Tibial nerve (tissue), 4 donors: ENCODE data around the gene MUC5AC.
"Not testable (repeated sequence)": the region's sequence is repeated elsewhere in the genome, so short reads cannot be mapped to it uniquely, and the experiment has no call there.

ENCODE experiments used
- EP300 ChIP-seq, 2 donors: sonication (generic); formaldehyde crosslinking; IDR thresholded peaks; one replicate each; pipeline ENCODE4 v1.6.1; 2017; ENCODE audit warnings: antibody characterized with exemption in 2 of 2, mild to moderate bottlenecking in 1 of 2
- POLR2A ChIP-seq, 2 donors: fragments of 450-650 bp; IDR thresholded peaks; one replicate each; pipeline ENCODE4 v1.6.1; 2017; ENCODE audit warnings: antibody characterized with exemption in 2 of 2, mild to moderate bottlenecking in 2 of 2, moderate library complexity in 2 of 2
- TF ChIP-seq, protein P1 (sequence below), 5 experiments: fragments of 200-600 bp in 3 of 5; fragments of 450-650 bp in 2 of 5; sonication (generic) in 3 of 5; IDR thresholded peaks; one replicate each; pipeline ENCODE4 v1.5.1; 2016 to 2019; ENCODE audit warnings: antibody characterized with exemption in 5 of 5, mild to moderate bottlenecking in 3 of 5, moderate library complexity in 2 of 5

GRCh38 chr11:1245717-1246116 lies 88.0 kb downstream of the MUC5AC start:
- not testable (repeated sequence) for TF ChIP-seq POLR2A, EP300 (IDR thresholded peaks at IDR 0.05)
- TF ChIP-seq, protein P1, sequence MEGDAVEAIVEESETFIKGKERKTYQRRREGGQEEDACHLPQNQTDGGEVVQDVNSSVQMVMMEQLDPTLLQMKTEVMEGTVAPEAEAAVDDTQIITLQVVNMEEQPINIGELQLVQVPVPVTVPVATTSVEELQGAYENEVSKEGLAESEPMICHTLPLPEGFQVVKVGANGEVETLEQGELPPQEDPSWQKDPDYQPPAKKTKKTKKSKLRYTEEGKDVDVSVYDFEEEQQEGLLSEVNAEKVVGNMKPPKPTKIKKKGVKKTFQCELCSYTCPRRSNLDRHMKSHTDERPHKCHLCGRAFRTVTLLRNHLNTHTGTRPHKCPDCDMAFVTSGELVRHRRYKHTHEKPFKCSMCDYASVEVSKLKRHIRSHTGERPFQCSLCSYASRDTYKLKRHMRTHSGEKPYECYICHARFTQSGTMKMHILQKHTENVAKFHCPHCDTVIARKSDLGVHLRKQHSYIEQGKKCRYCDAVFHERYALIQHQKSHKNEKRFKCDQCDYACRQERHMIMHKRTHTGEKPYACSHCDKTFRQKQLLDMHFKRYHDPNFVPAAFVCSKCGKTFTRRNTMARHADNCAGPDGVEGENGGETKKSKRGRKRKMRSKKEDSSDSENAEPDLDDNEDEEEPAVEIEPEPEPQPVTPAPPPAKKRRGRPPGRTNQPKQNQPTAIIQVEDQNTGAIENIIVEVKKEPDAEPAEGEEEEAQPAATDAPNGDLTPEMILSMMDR (IDR thresholded peaks at IDR 0.05) = not testable (repeated sequence)
